ENCODE data around the gene TSPAN31.

TSPAN31 gene

DNA sequence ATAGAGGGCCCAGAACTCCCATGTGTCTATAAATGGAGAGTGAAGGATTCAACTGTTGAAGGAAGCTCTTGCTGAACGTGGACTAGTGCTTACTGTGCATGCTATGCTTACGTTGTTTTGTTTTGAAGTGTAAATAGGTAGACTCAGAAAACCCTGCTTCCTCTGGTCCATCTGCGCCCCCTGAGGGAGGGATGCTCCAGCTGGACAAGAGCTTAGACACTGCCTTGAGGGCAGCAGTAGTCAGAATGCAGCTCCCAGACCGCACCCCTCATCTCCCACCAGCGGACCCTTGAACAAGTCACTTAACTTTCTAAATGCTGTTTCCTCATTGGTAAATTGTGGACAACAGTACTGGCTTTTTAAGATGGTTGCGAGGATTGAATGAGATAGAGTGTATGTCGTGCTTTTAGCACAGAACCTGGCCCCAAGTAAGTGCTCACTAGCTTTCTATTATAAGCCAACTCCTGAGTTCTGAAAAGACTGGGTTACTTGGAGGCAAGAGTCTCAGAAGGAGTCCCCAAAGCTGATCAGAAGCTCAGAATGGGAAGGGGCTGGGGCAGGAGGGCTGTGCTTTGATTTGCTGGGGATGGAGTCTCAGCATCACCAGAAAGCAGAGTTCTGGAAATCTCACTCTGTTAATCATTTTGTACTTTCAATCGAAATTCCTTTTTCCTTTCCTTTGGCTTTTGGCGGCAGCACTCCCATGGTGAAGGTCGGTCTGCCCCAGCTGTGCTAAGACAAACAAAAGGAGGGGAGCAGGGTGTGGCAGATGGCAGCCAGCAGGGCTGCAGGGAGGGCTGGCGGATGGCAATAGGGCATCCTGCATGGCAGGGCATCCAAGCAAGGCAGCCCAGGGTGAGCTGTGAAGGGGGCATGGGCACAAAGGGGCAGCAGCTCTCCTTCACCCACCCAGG is 21.9 kb upstream of the TSPAN31 start:
- DNase-seq = no peak

DNA sequence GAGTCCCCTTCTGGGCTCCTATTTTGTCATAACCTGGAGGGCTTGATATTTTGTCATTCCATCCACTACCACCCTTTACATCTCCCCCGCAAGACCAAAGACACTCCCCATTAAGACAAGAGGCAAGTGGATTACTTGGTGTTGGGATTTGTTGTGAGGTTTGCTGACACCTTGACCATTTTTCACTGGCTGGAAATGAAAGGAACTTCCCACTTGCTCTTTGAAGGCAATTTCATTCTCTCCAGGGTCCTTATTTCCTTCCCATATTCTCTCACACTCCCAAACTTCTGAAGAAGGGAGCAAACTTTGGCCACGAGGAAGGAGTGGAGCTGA is 21.2 kb upstream of the TSPAN31 start:
- no peak for DNase-seq

DNA sequence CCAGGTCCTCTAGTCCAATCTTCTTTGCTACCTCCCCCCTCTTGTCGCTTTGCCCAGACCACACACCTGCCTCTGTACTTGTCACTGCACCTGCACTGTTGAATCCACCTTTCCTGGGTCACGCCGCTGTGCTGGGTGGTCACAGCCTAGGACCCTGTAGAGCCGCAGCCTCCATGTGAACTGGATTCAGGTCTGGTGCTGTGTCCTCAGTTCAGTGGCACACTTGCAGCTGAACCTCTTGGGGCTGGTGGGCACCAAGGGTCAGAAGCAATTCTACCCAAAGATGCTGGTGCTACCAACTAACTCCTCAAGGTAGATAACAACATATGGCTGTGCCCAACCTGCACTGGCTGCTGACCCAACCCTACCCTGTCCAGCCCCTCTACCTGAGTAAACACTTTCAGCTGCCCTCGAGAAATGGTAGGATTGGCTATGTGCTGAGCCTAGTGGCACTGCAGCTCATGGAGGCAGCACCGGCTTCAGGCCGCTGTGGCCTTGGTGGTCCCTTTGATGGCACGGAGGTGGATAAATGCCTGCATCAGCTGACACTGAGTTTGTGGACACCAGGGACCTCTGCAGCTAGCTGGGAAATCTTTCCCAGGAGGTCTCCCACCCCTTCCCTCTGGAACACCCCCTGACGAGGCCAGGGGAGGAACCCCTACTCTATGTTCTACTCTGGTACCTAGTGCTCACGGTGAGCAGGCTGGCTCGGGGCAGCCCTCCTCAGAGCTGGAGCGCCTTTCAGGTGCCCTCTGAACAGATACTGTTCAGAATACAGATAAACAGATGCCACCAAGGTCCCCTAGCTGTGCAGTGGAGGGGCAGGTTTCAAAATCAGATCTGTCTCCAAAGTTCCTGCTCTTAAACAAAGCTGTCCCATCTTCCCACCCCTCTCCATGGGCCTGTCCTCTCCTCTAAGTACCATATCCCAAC is 20.6 kb upstream of the TSPAN31 start:
- DNase-seq = no peak

DNA sequence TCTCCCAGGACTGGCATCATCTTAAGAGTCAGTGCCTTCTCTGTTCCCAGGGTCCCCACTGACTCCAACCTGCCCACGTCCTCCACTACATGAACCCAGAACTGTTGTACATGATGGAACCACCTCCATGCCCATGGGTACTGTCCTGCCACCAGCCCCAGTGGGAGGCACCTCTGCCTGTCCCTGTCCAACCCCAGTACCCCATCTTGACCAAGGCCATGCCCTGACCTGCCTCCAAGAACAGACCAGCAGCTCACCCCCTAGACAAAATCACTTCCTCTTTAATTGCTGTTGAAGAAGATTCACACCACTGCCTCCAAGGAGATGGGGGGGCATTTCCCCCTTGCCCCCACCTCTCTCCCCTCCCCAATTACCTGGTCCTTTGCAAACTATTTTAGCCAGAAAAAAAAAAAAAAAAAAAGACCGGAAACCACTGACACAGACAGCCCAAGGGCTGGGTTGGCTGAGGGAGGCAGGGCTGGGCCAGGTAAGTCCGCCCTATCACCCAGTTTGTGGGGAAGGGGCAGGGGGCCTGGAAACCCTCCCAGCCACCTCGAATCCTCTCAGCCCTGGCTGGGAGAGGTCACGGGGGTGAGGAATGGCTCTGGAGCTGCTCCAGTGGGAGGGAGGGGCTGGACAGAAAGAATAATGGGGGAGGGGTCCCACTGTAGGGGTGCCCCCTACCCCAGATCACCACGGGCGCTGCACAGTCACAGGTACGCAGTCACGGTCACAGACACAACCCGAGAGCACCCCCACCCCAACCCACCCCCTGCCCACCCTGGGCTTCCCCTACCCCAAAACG is 19.7 kb upstream of the TSPAN31 start:
- no peak for DNase-seq

DNA sequence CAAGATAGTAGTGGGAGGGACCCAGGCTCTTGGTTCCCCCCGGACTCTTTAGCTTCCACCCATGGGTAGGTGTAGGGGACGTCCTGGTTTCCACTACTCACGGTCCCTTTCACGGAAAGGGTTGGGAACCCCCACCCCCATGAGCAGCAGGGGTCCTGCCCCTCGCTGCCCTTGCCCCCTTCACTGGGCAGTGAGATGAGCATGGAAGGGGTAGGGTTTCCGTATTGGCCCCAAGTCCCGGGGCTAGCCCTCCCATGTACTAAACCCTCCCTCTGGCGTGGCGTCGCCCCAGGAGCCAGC is 19.0 kb upstream of the TSPAN31 start:
- no peak for DNase-seq

DNA sequence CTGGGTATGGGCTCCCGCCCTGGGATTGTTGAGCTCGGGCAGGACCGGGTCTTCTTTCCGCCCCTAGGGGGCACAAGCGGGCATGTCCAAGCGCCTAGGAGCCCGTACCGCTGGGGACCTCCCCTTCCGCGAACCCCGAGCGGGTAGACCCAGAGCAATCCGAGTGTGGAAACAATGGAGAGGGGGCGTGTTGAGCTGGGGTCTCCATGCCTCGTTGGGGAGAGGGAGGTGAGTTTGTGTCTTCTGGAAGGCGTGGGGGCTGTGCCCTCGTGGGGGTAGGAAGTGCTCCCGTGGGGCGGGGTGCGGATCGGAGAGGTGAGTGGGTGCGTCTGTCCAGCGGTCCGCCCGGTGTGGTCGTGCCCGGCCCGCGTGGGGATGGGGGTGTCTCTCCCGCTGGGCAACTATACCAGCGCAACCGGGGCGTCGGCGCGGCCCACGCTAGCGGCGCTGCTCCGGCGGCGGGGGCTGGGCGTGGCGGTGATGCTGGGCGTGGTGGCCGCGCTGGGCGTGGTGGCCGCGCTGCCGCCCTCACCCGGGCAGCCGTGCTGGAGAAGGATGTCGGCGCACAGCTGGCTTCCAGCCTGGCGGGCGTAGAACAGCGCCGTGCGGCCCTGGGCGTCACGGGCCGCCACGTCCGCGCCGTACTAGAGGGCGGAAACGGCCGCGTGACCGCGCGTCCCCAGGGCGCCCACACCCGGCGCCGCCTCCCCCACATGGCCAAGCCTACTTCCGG is 18.5 kb upstream of the TSPAN31 start:
- DNase-seq = no peak

DNA sequence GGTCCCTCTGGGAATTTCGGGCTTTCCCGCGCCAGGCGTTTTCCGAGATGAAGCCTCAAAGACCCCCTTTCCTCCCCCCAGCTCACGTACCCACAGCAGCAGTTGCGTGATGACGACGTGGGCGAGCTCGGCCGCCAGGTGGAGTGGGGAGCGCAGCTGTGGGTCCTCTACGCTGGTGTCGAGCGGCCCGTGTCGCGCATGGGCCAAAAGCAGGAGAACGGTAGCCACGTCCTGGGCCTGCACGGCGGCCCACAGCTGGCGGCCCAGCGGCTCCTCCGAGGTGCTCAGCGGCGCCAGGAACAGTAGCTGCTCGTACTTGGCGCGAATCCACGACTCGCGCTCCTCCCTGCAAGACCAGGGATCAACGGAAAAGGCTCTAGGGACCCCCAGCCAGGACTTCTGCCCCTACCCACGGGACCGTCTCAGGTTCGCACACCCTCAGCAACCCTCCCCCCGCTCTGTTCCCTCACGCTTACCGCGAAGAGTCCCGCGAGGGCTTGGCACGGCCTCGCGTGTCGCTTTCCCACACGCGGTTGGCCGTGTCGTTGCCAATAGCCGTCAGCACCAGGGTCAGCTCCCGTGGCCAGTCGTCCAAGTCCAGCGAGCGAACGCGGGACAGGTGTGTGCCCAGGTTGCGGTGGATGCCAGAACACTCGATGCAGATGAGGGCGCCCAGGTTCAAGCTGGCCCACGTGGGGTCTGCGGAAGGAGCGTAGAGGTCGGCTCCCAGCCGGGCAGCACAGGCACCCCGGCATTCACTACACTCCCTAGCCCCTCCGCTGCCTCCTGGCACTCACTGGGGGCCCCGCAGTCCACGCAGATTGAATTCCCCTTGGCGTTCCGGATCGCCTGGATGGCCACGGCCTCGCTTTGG is 17.7 kb upstream of the TSPAN31 start:
- no peak for DNase-seq

DNA sequence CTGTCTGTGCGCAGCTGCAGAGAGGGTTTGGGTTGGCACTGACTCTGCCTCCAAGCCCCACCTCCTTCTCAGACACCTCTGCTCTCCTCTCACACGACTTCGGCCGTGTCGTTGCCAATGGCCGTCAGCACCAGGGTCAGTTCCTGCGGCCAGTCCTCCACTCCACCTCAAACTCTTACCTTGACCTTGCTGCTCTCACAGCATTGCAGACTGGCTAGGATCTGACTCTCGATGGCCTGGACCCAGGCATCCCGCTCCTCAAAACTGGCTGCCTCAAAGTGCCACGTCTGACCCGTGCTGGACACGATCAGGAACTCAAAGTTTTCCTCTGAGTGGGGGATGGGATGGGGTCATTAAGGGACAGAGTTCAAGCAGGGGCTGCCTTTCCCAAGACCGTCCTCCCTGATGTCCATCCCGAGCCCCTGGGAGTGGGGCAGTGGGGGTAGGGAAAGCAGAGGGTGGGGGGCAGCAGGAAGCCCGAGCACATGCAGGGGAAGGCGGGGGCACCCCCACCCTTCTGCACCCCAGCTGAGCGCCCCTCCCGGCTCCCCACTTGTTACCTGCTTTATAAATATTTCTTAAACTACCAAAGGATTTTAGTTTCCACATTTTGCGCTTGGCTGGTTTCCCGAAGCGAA is 17.0 kb upstream of the TSPAN31 start:
- DNase-seq = no peak

DNA sequence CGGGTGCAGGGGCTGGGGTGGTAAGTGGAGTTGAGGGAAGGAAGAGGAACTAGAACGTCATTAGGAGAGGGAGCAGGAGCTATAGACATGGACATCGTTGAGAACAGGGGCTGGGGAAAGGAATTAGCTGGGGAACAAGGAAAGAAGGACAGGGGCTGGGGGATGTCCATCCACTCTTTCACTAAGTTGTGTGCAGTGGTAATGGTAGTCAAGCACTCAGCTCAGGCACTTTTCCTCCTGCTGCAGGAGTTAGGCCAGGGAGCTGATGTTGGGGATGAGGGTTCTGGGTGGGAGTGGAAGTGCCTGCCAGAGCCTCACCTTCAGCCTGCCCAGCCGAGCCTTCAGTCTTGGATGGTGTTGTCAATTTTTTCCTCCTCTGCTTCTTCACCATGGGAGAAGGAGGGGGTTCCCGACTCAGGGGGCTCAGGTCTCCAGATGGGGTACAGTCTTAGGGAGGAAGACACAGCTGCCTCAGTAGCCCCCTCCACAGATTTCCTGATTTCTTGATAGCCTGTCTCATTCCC is 15.5 kb upstream of the TSPAN31 start:
- no peak for DNase-seq

DNA sequence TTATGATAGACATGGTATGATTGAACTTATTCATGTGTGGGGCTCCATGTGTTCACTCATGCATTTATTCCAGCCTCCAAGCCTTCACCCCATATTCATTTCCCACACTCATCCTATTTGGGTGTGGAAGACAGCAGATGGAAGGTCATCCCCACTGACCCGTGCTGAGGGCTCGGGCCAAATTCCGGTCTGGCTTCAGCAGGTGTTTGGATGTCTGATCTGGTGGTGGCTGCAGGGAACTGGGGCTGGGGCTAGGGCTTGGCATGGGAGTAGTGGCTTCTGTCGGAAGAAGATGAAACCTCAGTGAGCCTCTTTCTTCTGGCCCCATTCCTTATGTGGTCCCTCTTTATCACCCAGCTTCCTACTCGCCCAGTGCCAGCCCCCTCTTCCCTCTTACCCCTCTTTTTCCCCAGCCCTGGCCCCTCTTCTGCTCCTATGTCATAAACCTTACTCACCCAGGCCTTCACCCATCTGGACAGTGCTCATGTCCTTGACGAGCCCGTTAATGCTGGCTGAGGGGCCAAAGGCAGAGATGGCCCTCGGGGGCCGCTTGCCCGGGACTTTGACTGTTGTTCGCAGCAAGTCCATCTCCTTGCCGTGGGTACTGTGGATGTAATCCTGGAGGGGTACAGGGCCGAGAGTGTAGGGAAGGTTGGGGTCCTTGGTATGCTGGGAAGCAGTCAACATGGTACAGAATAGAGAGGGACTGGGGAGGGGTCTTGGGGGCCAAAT is 14.3 kb upstream of the TSPAN31 start:
- DNase-seq = no peak

DNA sequence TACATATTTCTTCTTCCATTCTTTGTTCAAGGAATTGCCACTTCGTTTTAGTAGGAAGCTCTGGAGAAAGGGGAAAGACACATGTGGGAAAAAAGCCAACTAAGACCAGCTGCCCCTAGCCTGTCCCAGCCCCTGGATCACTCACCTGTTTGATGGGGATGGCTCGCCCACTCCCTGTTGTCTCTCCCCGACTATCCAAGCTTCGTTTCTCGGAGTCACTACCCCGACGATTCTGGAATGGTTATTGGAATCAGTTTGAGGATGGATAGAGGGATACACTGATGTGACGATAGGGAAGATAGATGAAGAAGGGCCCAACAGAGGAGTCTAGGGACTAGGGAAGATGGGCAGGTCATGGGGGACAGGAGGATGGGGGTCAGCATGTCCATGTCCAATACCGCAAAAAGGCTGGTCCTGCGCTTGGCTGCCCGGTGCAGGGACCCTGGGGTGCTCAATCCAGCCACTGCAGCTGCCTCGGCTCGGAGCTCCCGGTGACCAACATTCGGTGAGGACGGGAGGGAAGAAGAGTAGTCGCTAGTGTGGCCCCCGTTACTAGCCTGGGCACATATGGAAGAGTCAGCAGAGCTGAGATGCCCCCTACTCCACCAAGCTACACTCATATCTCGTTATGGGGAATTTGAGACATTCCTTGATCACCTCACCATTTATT is 13.3 kb upstream of the TSPAN31 start:
- no peak for DNase-seq

DNA sequence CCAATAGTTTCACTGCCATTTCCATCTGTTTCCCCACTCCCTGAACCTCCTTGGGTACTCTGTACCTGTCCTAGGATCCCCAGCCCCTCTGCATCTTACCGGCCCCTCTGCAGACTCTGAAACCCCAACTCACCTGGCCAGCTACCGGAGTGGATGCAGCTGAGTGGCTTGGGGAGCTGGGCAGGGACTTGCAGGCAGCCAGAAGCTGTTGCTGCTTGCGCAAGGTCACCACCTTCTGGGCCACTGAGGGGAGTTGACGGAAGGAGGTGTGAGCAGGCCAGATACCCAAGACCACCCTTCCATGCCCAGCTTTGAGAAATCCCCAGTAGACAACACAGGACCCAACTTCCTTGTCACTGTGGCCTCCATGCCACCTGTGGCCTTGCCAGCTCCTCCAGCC is 12.6 kb upstream of the TSPAN31 start:
- DNase-seq = no peak

DNA sequence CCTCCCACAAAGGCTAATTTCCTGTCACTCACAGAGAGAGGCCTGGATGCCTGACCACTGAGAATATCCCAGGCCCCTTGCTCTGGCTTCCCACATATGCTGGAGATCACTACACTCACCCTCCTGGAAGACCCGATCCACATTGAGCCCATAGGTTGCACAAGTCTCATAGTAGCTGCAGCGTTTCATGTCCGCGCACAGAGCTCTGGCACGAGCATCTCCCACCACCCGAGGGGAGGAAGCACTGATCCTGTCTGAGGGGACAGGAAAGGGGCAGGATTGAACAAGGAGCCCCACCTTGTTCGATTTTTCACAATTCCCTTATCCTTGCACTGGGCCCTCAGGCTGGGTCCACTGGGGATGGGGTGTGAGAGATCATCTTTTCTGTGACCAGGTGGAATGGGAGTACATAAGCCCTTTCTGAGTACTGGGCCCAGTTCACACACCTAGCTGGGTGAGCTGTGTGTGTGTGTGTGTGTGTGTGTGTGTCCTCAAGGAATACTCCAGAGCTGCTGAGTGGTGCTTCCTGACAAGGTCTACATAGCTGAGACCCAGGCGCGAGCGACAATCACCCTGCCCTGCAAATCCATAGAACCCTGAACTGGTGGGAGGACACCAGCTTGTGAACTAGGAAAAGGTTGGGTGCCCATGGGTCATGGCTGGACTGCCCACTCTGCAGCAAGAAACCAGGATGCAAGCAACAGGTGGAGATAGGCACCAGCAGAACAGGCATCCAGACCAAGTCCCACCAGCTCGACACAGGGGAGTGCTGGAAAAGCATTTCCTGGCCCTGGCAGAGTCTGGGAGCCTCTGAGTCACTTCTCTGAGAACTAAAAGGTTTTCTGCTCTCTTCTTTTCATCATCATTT is 11.9 kb upstream of the TSPAN31 start:
- no peak for DNase-seq

DNA sequence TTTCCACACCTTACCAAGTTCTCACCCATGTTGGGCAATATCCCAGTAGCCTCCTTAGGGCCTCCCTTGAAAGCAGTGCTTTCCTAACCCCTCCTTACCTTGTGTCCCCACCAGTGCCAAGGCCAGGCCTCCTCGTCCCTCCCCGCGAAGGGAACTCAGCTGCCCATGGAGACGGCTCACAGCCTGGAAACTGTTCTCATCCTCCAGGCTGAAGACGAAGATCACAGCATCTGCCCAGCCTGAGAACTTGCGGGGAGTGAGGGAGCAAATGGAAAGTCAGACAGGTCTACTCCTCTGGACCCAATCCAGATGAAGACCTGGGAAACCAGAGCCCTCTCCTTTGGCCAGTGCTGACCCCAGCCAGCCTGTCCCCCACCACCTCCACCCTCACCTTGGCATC is 10.9 kb upstream of the TSPAN31 start:
- DNase-seq = no peak

DNA sequence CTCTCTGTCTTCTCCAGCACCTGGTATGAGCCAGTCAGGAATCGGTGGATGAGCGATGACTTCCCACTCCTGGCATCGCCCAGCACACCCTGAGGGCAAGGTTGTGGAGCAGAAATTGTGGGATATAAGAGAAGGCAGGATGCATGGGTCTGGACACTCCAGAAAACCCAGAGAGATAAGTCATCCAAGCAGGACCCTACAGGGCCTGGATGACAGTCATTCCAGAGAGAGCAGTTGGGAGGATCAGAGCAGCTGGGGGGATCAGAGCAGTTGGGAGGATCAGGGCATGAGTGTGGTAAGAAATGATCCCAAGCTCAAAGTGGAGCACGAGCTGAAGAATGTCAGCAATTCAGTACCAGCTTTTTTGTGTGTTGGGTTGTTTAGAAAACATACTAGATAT is 10.2 kb upstream of the TSPAN31 start:
- DNase-seq = no peak

DNA sequence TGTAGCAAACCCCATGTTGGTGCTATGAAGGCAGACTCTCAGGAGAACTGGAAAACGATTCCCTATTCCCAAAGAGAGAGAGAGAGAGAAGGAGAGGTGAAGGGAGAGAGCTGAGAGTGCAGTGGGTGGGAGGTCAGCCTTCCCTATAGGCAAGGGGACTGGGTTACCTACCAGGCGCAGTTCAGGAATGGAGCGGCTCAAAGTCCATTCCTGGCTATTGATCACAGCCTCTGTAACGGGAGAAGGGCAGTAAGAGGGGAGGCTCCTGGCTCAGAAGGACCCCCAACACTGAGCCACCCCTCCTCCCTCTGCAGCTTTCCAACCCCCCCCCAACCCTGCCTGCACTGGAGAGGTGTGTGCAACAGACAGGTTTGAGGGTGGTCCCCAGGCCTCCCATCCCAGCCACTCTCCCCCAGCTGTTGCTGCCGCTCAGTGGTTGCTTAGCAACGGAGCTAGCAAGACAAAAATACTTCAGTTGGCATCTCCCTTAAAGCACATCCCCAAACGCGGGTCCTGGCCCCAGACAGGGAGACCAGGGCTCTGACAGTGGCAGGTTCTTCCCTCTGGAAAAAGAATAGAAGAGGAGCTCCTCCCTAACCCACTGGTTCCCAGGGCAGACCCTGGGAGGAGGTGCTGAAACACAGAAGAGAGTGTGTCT is 9.5 kb upstream of the TSPAN31 start:
- DNase-seq = no peak

DNA sequence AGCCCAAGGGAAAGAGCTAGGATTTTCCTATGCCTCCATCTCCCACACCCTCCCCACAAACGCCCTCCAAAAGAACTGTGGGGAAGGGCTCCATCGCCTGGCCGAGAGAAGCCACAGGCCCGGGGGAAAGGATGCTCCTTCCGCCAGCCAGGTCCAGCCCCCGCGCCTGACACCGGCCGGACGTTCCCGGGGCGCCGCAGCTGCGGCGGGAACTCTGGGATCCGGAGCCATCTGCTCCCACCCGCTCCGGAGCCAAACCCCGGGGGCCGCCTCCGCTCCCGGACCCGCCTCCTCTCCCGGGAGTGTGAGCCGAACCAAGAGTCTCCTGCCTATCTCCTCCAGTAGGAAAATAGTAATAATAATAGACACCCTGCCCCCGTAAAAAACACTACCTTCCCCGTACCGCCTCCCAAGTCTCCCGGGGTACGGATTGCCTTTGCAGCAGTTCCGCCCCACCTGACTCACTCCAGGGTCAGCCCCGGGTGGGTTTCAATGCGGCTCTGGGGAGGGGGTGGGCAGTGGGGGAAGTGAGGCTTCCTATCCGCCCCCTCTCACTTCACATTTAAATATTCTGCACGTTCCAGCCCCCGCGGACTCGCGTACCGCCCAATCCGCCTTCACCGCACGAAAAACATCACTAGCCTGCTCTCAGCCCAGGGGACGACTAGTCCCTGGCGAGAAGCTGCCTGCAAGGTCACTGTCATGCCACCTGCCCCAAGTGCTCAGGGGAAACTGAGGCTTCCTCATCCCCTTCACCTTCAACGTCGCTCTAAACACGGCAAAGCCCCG is 8.7 kb upstream of the TSPAN31 start:
- no peak for DNase-seq

Data from CD4-positive, alpha-beta T cell treated with Interferon gamma for 1 hour (primary cell).